H54 (cell line): ENCODE data around the gene ANGPTL4.
"Not testable (repeated sequence)": the region's sequence is repeated elsewhere in the genome, so short reads cannot be mapped to it uniquely, and the experiment has no call there.

ENCODE experiments used
- DNase-seq: peaks from one replicate; pipeline ENCODE4 v3.0.0; 2011; ENCODE audit warnings: low spot score, mixed read lengths; ENCODE audit not compliant: insufficient read length
- FAIRE-seq: peaks from 3 replicates; lab custom pipeline; 2011; peaks lifted over from hg19 to GRCh38; lab: Jason Lieb, UNC
- POLR2A ChIP-seq: IDR thresholded peaks from 2 replicates; pipeline ENCODE4 v1.6.1; 2011; ENCODE audit warnings: low read depth, mild to moderate bottlenecking, low read length

Gene ANGPTL4

DNA sequence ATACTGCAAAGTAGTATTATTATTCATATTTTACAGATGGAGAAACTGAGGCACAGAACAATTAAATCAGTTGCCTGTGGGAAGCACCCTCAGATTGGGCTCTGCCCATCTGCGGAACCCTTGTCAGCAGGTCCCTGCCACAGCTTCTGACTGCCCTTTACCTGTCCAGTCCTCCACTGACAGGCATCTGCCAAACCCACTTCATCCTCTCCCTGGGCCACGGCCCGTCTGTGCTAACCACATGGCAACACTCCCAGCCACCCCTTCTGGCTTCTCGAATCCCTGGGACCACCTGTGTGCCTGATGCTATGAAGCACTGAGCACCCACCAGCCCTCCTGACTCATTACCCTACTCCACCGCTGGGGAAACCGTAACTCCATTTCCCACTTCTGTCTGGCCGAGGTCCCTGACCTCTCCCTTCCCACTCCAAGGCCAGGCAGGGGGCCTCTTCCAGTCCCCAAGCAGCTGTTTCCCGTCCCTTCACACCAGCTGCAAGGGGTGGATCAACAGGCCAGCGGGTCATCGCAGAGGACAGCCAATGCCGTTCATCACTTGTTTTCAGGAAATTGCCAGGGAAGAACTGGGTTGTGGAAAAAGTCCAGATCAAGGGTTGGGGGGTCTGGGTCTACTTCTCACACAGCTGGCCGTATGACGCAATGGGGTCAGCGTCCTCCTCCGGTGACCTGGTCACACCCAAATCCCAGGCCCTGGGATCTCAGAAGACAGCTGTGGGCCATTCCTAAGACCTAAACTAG lies 23.4 kb upstream of the ANGPTL4 start:
- no peak for TF ChIP-seq POLR2A
- no peak for FAIRE-seq
- no peak for DNase-seq

DNA sequence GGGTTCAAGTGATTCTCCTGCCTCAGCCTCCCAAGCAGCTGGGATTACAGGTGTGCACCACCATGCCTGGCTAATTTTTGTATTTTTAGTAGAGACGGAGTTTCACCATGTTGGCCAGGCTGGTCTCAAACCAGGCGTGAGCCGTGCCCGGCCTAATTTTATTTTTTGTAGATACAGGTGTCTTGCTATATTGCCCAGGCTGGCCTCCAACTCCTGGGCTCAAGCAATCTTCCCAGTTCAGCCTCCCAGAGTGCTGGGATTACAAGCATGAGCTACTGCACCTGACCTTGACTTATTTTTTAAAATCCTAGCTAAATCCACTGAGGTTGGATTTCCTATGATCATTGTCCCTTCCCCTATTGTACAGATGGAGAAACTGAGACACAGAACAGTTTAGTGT lies 22.5 kb upstream of the ANGPTL4 start:
- FAIRE-seq, DNase-seq: not testable (repeated sequence)

DNA sequence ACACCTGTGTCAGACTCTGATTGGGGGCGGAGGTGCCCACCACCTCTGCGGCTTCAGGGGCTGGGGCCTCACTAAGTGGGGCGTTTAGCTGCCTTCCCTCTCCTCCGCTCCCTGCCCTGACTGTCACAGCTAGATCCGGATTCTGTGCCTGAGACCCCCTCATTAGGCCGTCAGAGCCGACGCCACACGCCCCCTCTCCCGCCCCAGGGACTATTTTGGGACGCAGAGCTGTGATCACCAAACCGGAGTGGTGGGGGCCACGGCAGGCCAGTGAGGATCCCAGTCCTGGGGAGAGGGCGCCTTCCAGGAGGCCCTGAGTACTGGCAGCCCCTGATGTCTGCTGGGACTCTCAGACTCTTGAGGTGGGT lies 21.7 kb upstream of the ANGPTL4 start:
- no peak for FAIRE-seq
- no peak for TF ChIP-seq POLR2A
- no peak for DNase-seq

DNA sequence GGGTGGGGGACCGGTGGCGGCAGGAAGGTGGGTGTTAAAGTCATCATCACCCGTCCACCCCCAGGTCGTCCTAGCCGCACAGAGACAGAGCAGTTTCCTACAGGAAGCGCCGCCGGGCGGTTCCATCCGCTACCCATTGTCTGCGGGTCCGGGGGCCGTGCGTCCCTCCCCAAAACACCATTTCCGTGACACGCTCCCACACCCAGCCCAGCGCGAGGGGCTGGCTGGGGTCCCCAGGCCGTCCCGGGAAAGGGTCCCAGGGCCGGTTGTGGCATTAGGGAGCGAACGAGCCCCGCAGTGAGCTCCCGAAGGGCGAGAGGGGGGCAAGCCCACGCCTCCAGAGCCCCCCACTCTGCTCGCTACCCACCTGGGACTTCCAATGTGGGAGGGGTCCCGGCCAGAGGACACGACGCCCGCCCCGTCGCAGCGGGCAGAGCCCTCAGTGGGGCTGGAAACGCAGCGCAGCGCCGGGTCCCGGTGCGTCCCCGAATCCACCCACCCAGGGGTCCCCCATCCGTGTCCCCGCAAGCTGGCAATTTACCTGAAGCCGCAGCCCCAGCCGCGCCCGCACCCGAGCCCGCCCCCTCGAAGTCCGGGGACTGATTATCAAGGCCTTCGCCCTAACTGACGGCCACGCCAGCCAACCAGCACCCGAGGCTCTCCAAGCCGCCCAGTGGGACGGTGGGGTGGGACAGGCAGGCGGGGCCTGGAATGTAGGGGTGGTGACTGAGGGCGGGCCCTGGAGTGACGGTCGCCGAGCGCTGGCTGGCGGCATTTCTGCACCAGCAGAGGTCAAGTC lies 21.1 kb upstream of the ANGPTL4 start, which contains the start of gene KANK3:
KANK3 (minus strand) TSS at position 579 of the 799 bp plus-strand sequence. CDS start 5,434 bp downstream, outside the sequence.
- TF ChIP-seq POLR2A, result no peak
- FAIRE-seq (no peak), DNase-seq (peak; percentile 98)

DNA sequence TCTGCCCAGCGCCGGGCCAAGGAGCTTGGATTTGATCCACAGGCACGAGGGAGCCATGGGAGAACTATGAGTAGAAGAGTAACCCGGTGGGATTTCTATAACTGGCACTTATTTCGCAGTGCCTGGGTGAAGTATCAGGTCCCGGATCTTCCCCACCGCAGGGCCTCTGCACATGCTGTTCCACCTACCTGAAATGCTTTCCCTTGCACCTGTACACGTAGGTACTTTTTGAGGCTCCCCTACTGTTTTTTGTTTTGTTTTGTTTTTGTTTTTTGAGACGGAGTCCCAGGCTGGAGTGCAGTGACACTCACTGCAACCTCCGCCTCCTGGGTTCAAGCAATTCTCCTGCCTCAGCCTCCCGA lies 20.5 kb upstream of the ANGPTL4 start:
- TF ChIP-seq POLR2A, result no peak
- FAIRE-seq (no peak), DNase-seq (no peak)

DNA sequence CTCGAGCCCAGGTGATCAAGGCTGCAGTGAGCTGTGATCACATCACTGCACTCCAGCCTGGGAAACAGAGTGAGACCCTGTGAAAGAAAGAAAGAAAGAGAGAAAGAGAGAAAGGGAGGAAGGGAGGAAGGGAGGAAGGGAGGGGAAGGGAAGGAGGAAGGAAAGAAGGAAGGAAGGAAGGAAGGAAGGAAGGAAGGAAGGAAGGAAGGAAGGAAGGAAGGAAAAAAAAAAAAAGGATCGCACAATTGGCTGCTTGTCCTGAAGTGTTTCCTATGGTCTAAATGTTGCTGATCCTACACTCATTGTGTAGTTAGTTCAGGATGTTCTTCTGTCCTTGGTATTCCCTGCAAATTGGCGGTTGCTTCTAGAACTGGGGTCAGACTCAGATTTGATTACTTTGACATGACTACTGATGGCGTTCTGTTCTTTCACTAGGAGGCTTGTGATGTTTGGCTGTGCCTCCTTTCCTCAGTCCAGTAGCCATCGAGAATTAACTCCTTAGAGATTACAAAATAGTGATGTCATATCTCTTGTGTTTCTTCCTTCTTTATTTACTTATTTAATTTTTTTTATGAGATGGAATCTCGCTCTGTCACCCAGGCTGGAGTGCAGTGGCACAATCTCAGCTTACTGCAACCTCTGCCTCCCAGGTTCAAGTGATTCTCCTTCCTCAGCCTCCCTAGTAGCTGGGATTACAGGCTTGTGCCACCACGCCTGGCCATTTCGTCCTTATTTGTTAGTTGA lies 14.2 kb upstream of the ANGPTL4 start:
- not testable (repeated sequence) for DNase-seq, FAIRE-seq

DNA sequence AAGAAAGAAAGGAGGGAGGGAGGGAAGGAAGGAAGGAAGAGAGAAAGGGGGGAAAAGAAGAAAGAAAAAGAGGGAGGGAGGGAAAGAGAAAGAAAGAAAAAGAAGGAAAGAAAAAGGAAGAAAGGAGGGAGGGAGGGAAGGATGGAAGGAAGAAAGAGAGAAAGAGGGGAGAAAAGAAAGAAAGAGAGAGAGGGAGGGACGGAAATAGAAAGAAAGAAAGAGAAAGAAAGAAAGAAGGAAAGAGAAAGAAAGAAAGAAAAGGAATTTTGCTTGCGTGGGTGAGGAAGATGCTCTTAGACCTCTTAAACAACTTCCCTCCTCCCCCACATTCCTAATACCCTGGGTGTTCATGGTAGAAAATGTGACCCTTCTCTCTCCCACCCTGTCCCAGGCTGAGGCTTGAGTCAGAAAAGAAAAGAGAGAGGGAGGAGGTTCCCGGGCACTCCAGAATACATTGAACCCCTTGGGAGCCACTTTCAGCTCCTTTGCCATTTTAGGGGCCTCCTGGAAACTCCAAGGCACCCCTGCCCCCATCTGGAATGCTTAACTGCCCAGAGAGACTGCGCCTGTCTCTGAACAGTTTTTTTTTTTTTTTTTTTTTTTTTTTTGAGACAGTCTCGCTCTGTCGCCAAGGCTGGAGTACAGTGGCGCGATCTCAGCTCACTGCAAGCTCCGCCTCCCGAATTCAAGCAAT lies 11.7 kb upstream of the ANGPTL4 start:
- TF ChIP-seq POLR2A, result no peak
- FAIRE-seq (no peak), DNase-seq (no peak)

DNA sequence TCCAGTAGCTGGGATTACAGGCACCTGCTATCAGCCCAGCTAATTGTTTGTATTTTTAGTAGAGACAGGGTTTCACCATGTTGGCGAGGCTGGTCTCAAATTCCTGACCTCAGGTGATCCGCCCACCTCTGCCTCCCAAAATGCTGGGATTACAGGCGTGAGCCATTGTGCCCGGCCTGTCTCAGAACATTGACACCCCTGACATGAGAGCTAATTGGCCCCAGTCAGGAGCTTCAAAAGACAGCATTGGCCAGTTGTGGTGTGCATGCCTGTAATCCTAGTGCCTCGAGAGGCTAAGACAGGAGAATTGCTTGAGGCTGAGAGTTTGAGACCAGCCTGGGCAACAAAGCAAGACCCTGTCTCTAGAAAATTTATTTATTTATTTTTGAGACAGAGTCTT lies 11.1 kb upstream of the ANGPTL4 start:
- not testable (repeated sequence) for FAIRE-seq, DNase-seq

DNA sequence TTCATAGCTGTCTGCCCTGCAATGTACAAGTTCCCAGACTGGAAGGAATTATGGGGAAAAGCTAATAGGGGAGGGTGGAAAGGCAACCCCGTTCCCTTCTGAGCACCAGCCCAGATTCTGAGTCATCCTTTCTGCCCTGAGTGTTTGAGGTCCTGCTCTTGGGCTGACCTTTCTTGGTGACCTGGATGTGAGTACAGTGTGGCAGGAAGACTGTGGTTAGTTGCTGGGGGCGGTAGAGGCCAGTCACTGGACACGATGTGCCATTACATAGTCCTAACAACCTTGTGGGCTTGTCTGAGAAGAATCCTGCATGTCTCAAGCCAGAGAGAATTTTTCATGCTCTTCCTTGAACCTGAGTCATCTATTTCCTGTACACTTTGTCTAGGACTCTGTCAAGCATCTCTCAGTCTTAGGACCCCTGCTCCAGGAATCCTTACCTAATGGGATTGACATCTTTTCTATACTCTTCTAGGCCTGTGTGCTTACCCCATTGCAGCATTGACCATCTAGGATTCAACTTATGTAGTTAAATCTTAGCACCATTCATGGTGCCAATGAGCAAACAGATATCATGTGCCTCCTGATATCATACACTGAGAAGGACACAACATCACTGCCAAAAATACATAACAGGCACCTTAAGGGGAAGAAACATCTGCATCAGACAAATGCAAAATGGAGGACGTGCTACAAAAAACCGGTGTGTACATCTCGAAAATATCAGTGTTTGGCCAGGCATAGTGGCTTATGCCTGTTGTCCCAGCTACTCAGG lies 8.1 kb upstream of the ANGPTL4 start:
- peak; percentile 78 for DNase-seq
- peak; percentile 96 for FAIRE-seq
- TF ChIP-seq POLR2A, result no peak

DNA sequence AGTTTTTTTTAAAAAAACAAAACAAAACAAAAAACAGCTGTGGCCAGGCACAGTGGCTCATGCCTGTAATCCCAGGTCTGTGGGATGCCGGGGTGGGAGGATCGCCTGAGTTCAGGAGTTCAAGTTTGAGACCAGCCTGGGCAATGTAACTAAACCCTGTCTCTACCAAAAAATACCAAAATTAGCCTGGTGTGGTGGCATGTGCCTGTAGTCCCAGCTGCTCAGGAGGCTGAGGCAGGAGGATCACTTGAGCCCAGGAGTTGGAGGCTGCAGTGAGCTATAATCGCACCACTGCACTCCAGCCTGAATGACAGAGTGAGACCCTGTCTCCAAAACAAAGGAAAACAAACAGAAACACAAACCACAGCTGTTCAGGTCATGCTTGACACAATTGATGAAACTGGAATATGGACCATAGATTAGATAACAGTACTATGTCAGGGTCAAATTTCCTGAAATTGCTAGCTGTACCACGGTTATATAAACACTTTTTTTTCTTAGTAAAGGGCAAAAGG lies 6.9 kb upstream of the ANGPTL4 start:
- no peak for TF ChIP-seq POLR2A
- FAIRE-seq (no peak), DNase-seq (no peak)

DNA sequence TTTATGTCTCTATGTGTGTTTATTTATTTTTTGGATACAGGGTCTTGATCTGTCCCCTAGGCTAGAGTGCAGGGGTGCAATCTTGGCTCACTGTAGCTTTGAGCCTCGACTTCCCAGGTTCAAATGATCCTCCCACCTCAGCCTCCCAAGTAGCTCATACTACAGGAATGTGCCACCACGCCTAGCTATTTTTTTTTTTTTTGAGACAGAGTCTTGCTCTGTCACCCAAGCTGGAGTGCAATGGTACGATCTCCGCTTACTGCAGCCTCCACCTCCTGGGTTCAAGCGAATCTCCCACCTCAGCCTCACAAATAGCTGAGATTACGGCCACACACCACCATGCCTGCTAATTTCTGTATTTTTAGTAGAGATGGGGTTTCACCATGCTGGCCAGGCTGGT lies 5.0 kb upstream of the ANGPTL4 start:
- no peak for TF ChIP-seq POLR2A
- FAIRE-seq (no peak), DNase-seq (no peak)

DNA sequence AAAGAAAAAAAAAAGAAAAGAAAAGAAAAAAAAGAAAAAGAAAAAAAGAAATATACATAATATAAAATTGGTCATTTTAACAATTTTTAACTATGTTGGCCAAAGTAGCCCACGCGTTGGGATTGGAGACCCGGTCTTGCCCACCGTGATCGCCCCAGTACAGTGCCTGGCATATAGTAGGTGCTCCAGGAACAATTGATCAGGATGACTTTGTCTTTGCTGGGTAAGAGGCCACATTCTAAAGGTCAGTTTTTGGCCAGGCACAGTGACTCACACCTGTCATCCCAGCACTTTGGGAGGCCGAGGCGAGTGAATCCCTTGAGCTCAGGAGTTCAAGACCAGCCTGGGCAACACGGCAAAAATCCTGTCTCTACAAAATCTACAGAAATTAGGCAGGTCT lies 3.8 kb upstream of the ANGPTL4 start:
- no peak for DNase-seq
- FAIRE-seq, result no peak
- no peak for TF ChIP-seq POLR2A
